GM10847 (cell line): ENCODE results near the gene TRPM6.

Source experiments
- POLR2A ChIP-seq: IDR thresholded peaks from 2 replicates; pipeline ENCODE4 v1.6.1; 2011; ENCODE audit not compliant: insufficient read length; ENCODE audit errors: extremely low read depth

TRPM6 gene, protein sequence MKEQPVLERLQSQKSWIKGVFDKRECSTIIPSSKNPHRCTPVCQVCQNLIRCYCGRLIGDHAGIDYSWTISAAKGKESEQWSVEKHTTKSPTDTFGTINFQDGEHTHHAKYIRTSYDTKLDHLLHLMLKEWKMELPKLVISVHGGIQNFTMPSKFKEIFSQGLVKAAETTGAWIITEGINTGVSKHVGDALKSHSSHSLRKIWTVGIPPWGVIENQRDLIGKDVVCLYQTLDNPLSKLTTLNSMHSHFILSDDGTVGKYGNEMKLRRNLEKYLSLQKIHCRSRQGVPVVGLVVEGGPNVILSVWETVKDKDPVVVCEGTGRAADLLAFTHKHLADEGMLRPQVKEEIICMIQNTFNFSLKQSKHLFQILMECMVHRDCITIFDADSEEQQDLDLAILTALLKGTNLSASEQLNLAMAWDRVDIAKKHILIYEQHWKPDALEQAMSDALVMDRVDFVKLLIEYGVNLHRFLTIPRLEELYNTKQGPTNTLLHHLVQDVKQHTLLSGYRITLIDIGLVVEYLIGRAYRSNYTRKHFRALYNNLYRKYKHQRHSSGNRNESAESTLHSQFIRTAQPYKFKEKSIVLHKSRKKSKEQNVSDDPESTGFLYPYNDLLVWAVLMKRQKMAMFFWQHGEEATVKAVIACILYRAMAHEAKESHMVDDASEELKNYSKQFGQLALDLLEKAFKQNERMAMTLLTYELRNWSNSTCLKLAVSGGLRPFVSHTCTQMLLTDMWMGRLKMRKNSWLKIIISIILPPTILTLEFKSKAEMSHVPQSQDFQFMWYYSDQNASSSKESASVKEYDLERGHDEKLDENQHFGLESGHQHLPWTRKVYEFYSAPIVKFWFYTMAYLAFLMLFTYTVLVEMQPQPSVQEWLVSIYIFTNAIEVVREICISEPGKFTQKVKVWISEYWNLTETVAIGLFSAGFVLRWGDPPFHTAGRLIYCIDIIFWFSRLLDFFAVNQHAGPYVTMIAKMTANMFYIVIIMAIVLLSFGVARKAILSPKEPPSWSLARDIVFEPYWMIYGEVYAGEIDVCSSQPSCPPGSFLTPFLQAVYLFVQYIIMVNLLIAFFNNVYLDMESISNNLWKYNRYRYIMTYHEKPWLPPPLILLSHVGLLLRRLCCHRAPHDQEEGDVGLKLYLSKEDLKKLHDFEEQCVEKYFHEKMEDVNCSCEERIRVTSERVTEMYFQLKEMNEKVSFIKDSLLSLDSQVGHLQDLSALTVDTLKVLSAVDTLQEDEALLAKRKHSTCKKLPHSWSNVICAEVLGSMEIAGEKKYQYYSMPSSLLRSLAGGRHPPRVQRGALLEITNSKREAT (N-terminal part only)

GRCh38 chr9:74887041-74887980, at the start of gene TRPM6:
TSS of gene TRPM6 (minus strand) at chr9:74887921. CDS start at chr9:74887856, 65 bp downstream.
- no peak for TF ChIP-seq POLR2A

DNA sequence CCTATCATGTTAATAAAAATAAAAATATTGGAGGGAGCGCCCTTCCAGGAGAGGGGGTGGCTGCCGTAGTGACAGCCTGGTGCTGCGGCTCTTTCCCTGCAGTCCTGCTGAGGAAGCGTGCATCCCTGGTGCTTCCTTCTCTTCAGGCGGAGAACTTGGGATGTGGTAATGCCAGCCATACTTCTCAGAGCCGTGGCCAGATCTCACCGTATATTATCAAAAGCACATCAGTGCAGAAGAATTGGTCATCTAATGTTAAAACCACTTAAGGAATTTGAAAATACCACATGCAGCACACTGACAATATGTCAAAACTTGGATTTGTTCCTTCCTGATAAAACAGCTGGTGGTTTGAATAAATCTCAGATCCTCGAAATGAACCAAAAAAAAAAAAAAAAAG, 47.3 kb upstream of the TRPM6 start:
- TF ChIP-seq POLR2A, result no peak

- no peak for TF ChIP-seq POLR2A
Measured at GRCh38 chr9:74921737-74922136, 34.0 kb upstream of the TRPM6 start.

GRCh38 chr9:74920944-74921626, 33.4 kb upstream of the TRPM6 start:
- TF ChIP-seq POLR2A, result no peak

- no peak for TF ChIP-seq POLR2A
Measured at GRCh38 chr9:74910036-74910435, 22.3 kb upstream of the TRPM6 start.

- no peak for TF ChIP-seq POLR2A
Measured at GRCh38 chr9:74908665-74909064, 20.9 kb upstream of the TRPM6 start.

- TF ChIP-seq POLR2A, result no peak
Measured at GRCh38 chr9:74907085-74907484, 19.4 kb upstream of the TRPM6 start.

DNA sequence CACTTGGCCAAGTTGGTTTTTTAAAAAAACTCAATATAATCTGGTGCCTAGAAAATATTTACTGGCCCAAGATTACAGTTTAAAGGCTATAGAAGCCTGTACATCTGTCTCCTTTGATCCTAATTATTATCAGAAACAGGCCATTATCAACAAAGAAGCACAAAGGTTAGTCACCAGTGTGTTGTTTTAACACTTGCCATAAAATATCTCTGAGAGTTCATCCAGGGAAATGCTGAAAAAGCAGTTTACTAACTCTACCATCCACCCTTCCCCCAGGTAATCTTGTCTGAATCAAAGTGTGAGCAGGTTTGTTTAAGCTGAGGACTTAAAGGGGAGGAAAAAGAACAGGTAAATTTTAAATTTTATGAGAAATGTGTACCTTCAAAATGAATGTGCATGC, 13.3 kb upstream of the TRPM6 start:
- no peak for TF ChIP-seq POLR2A

DNA sequence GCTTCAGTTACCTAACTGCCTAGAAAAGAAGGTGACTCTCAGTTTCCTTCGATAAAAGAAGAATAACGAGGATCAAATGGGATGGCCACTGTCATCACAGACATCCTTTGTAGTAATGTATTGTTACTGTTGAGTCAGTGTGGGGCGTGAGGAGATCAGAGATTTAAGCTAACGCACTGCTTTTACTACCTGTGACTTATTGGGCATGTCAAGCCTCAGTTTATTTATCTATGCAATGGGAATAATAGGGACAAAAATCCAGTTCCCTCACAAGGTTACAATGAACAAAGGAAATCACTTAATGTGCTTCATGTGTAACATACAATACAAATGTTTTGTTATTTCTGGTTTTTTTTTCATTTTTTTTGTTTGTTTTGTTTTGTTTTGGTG, 255 bp upstream of the TRPM6 start:
- TF ChIP-seq POLR2A, result no peak

GRCh38 chr9:74876382-74876949, 11.3 kb downstream of the TRPM6 start:
- TF ChIP-seq POLR2A, result no peak

- no peak for TF ChIP-seq POLR2A
Measured at GRCh38 chr9:74875656-74876055, 12.1 kb downstream of the TRPM6 start.

DNA sequence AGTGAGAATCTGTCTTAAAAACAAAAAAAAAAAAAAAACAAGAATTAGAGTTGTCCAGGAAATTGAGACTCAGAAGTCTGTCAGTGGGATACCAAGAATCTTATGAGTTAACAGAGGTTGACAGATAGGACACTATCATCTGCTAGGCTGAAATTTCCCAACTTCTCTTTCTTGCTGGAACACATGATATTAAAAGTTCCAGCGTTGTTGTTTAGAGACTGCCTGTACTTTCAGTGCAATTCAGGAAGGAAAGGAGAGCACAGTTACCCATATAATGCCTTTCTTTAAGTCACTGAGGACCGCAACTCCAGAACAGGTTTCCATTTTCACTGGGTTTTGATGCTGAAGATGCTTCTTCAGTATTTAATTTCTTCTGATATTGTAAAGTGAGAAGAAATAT, 13.5 kb downstream of the TRPM6 start:
- TF ChIP-seq POLR2A, result no peak

DNA sequence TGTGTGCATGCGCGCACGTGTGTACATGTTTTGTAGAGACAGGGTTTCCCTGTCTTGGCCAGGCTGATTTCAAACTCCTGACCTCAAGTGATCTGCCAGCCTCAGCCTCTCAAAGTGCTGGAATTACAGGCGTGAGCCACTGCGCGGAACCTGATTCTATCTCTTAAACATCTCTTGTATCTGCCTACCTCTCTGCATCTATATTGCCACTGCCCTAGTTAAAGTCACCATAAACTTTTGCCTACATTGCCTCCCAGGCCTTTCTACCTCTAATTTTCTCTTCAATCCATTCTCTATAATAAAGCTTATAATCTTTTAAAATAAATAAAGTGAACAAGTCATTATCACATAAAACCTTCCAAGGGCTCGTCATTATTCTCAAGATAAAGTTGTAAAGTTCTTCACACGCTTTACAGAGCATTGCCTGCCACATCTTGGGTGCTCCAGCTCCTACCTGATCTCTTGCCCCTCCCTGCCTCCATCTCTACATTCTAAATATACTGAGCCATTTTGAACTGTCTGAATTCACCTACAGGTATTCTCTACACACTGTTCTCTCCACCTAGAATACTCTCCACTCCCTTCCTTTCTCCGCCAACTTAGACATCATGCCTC, 15.0 kb downstream of the TRPM6 start:
- no peak for TF ChIP-seq POLR2A
